ENCODE data around the gene MYDGF. TPM values are rescaled to one million over a fixed set of nuclear protein-coding genes. Genes with fewer than 3 reads are reported as not detected.

MYDGF gene
- total RNA-seq, 1 donor from 2014 or later, result 23.4 TPM

DNA sequence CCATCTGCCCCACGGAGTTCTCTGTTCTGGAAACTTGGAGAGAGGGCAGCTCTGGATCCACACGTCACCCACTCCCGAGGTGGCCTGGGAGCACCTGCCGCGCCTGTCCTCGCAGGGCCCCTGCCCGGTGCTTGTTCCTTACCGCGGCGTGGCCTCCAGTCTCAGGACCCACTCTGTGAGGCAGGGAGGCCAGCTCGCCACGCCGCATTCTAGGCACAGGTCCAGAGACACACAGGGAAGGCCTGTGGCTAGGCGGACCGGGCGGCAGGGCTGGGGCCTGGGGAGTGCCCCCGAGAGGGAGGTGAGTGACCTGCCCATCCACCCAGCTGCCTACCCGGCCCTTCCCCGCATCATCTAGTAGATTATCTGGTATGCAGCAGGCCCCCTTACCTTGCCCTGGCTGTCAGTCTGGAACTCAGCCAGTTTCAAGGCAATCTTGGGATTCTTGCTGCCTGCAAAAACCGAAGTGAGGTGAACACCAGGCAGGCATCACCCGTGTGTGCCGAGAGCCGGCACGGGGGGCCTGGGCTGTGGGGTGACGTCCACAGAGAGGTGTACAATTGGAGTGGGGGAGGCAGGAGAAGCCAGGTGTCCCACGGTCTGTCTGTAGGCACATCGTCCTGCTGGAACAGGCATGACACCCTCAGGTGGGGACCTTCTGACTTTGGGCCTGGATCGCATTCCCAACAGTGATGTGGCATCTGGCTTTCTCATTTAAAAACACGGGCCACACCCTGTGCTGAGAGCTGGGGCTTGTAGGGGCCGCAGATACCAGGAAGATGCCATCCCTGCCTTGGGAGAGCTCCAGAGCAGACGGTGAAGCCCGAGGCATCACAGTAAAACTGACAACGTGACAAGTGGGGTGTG lies 29.9 kb upstream of the MYDGF start:
- no peak for TF ChIP-seq EZH2phosphoT487 (IDR thresholded peaks at IDR 0.05)
- TF ChIP-seq, protein P1, sequence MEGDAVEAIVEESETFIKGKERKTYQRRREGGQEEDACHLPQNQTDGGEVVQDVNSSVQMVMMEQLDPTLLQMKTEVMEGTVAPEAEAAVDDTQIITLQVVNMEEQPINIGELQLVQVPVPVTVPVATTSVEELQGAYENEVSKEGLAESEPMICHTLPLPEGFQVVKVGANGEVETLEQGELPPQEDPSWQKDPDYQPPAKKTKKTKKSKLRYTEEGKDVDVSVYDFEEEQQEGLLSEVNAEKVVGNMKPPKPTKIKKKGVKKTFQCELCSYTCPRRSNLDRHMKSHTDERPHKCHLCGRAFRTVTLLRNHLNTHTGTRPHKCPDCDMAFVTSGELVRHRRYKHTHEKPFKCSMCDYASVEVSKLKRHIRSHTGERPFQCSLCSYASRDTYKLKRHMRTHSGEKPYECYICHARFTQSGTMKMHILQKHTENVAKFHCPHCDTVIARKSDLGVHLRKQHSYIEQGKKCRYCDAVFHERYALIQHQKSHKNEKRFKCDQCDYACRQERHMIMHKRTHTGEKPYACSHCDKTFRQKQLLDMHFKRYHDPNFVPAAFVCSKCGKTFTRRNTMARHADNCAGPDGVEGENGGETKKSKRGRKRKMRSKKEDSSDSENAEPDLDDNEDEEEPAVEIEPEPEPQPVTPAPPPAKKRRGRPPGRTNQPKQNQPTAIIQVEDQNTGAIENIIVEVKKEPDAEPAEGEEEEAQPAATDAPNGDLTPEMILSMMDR (IDR thresholded peaks at IDR 0.05), result no peak
- no peak for TF ChIP-seq EZH2 (IDR thresholded peaks at IDR 0.05)
- no peak overlapping the region for H3K27ac Mint-ChIP-seq
- peaks cover 10% of the 10 kb centered on the region for H3K36me3 Mint-ChIP-seq
- H3K9me3 ChIP-seq (ENCODE audit: low read depth), result no peaks in the 10 kb centered on the region
- H4K20me1 ChIP-seq (ENCODE audit: low read depth), result no peaks in the 10 kb centered on the region
- H3K27ac ChIP-seq, result no peak overlapping the region
- no peak for DNase-seq (ENCODE audit: low spot score)
- H3K79me2 ChIP-seq (ENCODE audit: low read depth), result no peaks in the 10 kb centered on the region
- H3F3A ChIP-seq (ENCODE audit: low read depth), result no peaks in the 10 kb centered on the region
- H2AFZ ChIP-seq (replicated peaks), result no peak overlapping the region
- H3K9me3 Mint-ChIP-seq, result no peaks in the 10 kb centered on the region
- H3K4me2 ChIP-seq, result no peak overlapping the region
- no peak overlapping the region for H3K9ac ChIP-seq
- H3K27me3 ChIP-seq, result no peaks in the 10 kb centered on the region
- H3K4me1 ChIP-seq, result no peaks in the 10 kb centered on the region
- H3K36me3 ChIP-seq, result no peaks in the 10 kb centered on the region
- no peak overlapping the region for H3K4me3 ChIP-seq
- no peak overlapping the region for H3K4me3 Mint-ChIP-seq
- H3K27me3 Mint-ChIP-seq (ENCODE audit: insufficient read depth, low read depth), result no peaks in the 10 kb centered on the region
- H3K4me1 Mint-ChIP-seq, result no peaks in the 10 kb centered on the region

DNA sequence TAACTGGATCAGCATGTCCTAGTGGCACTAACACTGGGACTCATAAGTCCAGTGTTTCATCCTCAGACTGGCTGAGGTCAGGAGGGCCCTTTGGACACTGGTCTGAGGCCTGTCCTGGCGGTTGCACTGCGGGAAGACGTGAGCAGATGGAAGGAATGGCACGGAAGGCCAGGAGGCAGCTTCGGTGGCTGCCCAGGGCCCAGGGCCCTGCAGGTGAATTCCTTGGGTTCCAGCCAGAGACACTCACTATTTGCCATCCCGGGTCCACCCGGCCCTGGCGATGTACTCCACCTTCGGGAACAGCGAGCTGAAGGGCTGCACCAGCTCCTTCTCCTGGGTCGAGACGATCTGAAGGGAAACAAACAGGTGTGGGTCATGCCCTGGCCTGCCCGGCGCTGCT lies 27.2 kb upstream of the MYDGF start:
- H3K9ac ChIP-seq, result no peak overlapping the region
- Mint-ChIP-seq H3K27ac (no peak overlapping the region), H3K9me3 (no peaks in the 10 kb centered on the region), H3K4me3 (no peak overlapping the region), H3K36me3 (peaks cover 18% of the 10 kb centered on the region), H3K27me3 (ENCODE audit: insufficient read depth, low read depth) (no peaks in the 10 kb centered on the region), H3K4me1 (no peaks in the 10 kb centered on the region)
- TF ChIP-seq EZH2phosphoT487 (IDR thresholded peaks at IDR 0.05) (no peak), EZH2 (IDR thresholded peaks at IDR 0.05) (no peak)
- TF ChIP-seq, protein P1 (IDR thresholded peaks at IDR 0.05), result no peak
- H3K27ac ChIP-seq, result no peak overlapping the region
- no peaks in the 10 kb centered on the region for H4K20me1 ChIP-seq (ENCODE audit: low read depth)
- no peaks in the 10 kb centered on the region for H3K27me3 ChIP-seq
- H3K4me3 ChIP-seq, result no peak overlapping the region
- no peaks in the 10 kb centered on the region for H3K36me3 ChIP-seq
- no peaks in the 10 kb centered on the region for H3K4me1 ChIP-seq
- H3K9me3 ChIP-seq (ENCODE audit: low read depth), result no peaks in the 10 kb centered on the region
- H3K79me2 ChIP-seq (ENCODE audit: low read depth), result no peaks in the 10 kb centered on the region
- no peak overlapping the region for H3K4me2 ChIP-seq
- no peak for DNase-seq (ENCODE audit: low spot score)
- H2AFZ ChIP-seq (replicated peaks), result no peak overlapping the region
- no peaks in the 10 kb centered on the region for H3F3A ChIP-seq (ENCODE audit: low read depth)

DNA sequence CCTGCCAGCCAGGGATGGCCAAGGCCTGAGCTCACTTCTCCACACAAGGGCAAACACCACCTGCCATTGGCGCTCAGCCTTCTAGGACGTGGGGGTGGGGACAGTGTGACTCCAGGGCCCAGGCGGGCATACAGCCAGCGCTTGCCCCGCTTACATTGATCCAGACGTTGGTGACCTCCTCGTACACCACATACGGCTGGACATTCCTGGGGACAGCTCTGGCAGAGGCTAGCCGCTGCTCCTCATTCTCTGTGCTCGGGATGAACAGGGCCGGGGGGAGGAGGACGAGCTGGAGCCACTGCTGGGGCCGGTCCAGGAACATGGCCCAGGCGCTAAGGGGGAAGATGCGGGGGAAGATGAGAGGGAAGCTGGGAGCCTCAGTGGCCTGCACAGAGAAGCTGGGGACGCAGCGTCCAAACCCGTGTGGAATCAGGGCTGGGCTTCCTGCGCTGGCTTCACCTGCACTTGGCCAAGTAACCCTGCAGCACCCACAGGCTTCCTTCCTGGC lies 25.1 kb upstream of the MYDGF start:
- Mint-ChIP-seq H3K4me1 (no peaks in the 10 kb centered on the region), H3K27ac (no peak overlapping the region), H3K27me3 (ENCODE audit: insufficient read depth, low read depth) (no peaks in the 10 kb centered on the region), H3K4me3 (no peak overlapping the region), H3K9me3 (no peaks in the 10 kb centered on the region), H3K36me3 (peaks cover 20% of the 10 kb centered on the region)
- no peaks in the 10 kb centered on the region for H3K27me3 ChIP-seq
- DNase-seq (ENCODE audit: low spot score), result no peak
- no peak overlapping the region for H2AFZ ChIP-seq (replicated peaks)
- H4K20me1 ChIP-seq (ENCODE audit: low read depth), result no peaks in the 10 kb centered on the region
- no peak overlapping the region for H3K4me3 ChIP-seq
- H3K9me3 ChIP-seq (ENCODE audit: low read depth), result no peaks in the 10 kb centered on the region
- H3F3A ChIP-seq (ENCODE audit: low read depth), result no peaks in the 10 kb centered on the region
- H3K9ac ChIP-seq, result no peak overlapping the region
- H3K4me1 ChIP-seq, result no peaks in the 10 kb centered on the region
- H3K27ac ChIP-seq, result no peak overlapping the region
- no peaks in the 10 kb centered on the region for H3K79me2 ChIP-seq (ENCODE audit: low read depth)
- no peak overlapping the region for H3K4me2 ChIP-seq
- TF ChIP-seq, protein P1 (IDR thresholded peaks at IDR 0.05), result no peak
- TF ChIP-seq EZH2 (IDR thresholded peaks at IDR 0.05) (no peak), EZH2phosphoT487 (IDR thresholded peaks at IDR 0.05) (no peak)
- no peaks in the 10 kb centered on the region for H3K36me3 ChIP-seq
